B cell (primary cell): ENCODE results near the gene DOCK1. TPM values are rescaled to one million over a fixed set of nuclear protein-coding genes. Genes with fewer than 3 reads are reported as not detected.

Experiments used
- ATAC-seq: fragments of 200-7000 bp; cut with Tn5 transposase; one replicate; pipeline ENCODE4 v1.10.0; 2021; ENCODE audit warnings: low read depth, mild to moderate bottlenecking, moderate number of reproducible peaks, moderate library complexity
- CTCF ChIA-PET: fragments of 350-600 bp; sonication (Branson Sonifier 250); formaldehyde crosslinking; loops from one replicate; lab custom pipeline; 2021; ENCODE audit warnings: antibody characterized with exemption, inconsistent platforms; lab: Charles Lee
- POLR2A ChIA-PET: fragments of 350-600 bp; sonication (Branson Sonifier 250); formaldehyde crosslinking; loops from one replicate; lab custom pipeline; 2021; ENCODE audit warnings: antibody characterized with exemption; lab: Charles Lee
- DNase-seq: peaks from one replicate; pipeline ENCODE4 v3.0.0; 2013
- H2AFZ ChIP-seq: 2 replicates; pipeline ENCODE4 v1.6.1; 2012; ENCODE audit warnings: mild to moderate bottlenecking, low read depth, low read length; ENCODE audit not compliant: insufficient read depth, poor library complexity, severe bottlenecking
- H3K27ac ChIP-seq, 2 donors: 1 replicate in 1 of 2; 2 replicates in 1 of 2; pipeline ENCODE4 v1.5.1; 2012 to 2013; ENCODE audit warnings: low read length in 2 of 2, mild to moderate bottlenecking in 2 of 2, moderate library complexity in 1 of 2
- H3K27me3 ChIP-seq, 4 experiments: fragments of 200-600 bp in 1 of 4; sonication (generic) in 1 of 4; replicated peaks in 1 of 4; 1 replicate in 2 of 4; 2 replicates in 2 of 4; pipeline versions ENCODE4 v1.6.1 to v1.7.0; 2013 to 2016; ENCODE audit warnings: low read length in 3 of 4, mild to moderate bottlenecking in 2 of 4, mixed read lengths in 1 of 4, moderate library complexity in 1 of 4; ENCODE audit not compliant: insufficient read depth in 4 of 4, control insufficient read depth in 3 of 4; ENCODE audit errors: control extremely low read depth in 1 of 4
- H3K36me3 ChIP-seq, 2 experiments: replicated peaks in 1 of 2; 1 replicate in 1 of 2; 2 replicates in 1 of 2; pipeline versions ENCODE4 v1.6.1 to v1.7.1; 2013; ENCODE audit warnings: low read length in 1 of 2; ENCODE audit not compliant: insufficient read depth in 2 of 2, control insufficient read depth in 1 of 2; ENCODE audit errors: control extremely low read depth in 1 of 2, extremely low read depth in 1 of 2
- H3K4me1 ChIP-seq, 2 donors: fragments of 200-600 bp in 1 of 2; sonication (generic) in 1 of 2; 1 replicate in 1 of 2; 2 replicates in 1 of 2; pipeline versions ENCODE4 v1.5.1 to v1.6.1; 2013 to 2017; ENCODE audit warnings: low read length in 2 of 2; ENCODE audit not compliant: control insufficient read depth in 2 of 2, insufficient read depth in 2 of 2
- H3K4me2 ChIP-seq: replicated peaks from 2 replicates; pipeline ENCODE3; 2012; ENCODE audit warnings: mild to moderate bottlenecking, low read depth, low read length; ENCODE audit not compliant: poor library complexity, severe bottlenecking
- H3K4me3 ChIP-seq, 5 experiments: fragments of 200-600 bp in 1 of 5; sonication (generic) in 1 of 5; 1 replicate in 3 of 5; 2 replicates in 2 of 5; pipeline versions ENCODE4 v1.5.1 to v1.7.0; 2011 to 2016; ENCODE audit warnings: low read length in 4 of 5, mild to moderate bottlenecking in 4 of 5, low read depth in 2 of 5, control low read depth in 1 of 5, moderate library complexity in 1 of 5; ENCODE audit not compliant: insufficient read depth in 1 of 5; ENCODE audit errors: control extremely low read depth in 1 of 5, extremely low read depth in 1 of 5
- H3K79me2 ChIP-seq: fragments of 200-600 bp; sonication (generic); one replicate; pipeline ENCODE4 v1.6.0; 2016; ENCODE audit warnings: low read length; ENCODE audit not compliant: control insufficient read depth, insufficient read depth
- H3K9ac ChIP-seq: fragments of 200-600 bp; sonication (generic); 2 replicates; pipeline ENCODE4 v1.6.1; 2017; ENCODE audit warnings: mild to moderate bottlenecking, low read length, moderate library complexity
- H3K9me3 ChIP-seq, 3 donors: one replicate each; pipeline versions ENCODE4 v1.6.1 to v1.7.1; 2013; ENCODE audit warnings: low read length in 2 of 3; ENCODE audit not compliant: control insufficient read depth in 2 of 3, insufficient read depth in 1 of 3; ENCODE audit errors: control extremely low read depth in 1 of 3
- H4K20me1 ChIP-seq: 2 replicates; pipeline ENCODE4 v1.6.0; 2012; ENCODE audit warnings: mild to moderate bottlenecking, low read length; ENCODE audit not compliant: insufficient read depth, control insufficient read depth, poor library complexity, severe bottlenecking
- H3K27ac Mint-ChIP-seq: one replicate; pipeline ENCODE4 v1.8.0; 2021; ENCODE audit warnings: mixed read lengths
- H3K27me3 Mint-ChIP-seq: one replicate; pipeline ENCODE4 v1.8.0; 2021; ENCODE audit warnings: mixed read lengths
- H3K4me1 Mint-ChIP-seq: one replicate; pipeline ENCODE4 v1.8.0; 2021; ENCODE audit warnings: mixed read lengths
- H3K4me3 Mint-ChIP-seq: one replicate; pipeline ENCODE4 v1.8.0; 2021; ENCODE audit warnings: mixed read lengths
- H3K9me3 Mint-ChIP-seq: one replicate; pipeline ENCODE4 v1.8.0; 2022; ENCODE audit warnings: mixed read lengths; ENCODE audit not compliant: insufficient read depth
- CTCF ChIP-seq: fragments of 200-600 bp; IDR thresholded peaks from one replicate; pipeline ENCODE4 v1.8.0; 2022; ENCODE audit warnings: antibody characterized with exemption, mild to moderate bottlenecking
- EZH2 ChIP-seq: IDR thresholded peaks from 2 replicates; pipeline ENCODE4 v1.6.1; 2012; ENCODE audit warnings: borderline replicate concordance, low read depth, mild to moderate bottlenecking, moderate library complexity, low read length; ENCODE audit not compliant: insufficient read depth, poor library complexity, severe bottlenecking
- WGBS: methylation state at CpG from one replicate; pipeline ENCODE4 v1.1.5; 2013; ENCODE audit warnings: missing lambda C conversion rate; ENCODE audit not compliant: insufficient coverage; 5-methylcytosine and 5-hydroxymethylcytosine counted together
- intact Hi-C: fragments of 100-400 bp; cut with micrococcal nuclease; formaldehyde crosslinking; loops from one replicate; pipeline ENCODE4 v1.10.0; 2022
- polyA plus RNA-seq: library from polyadenylated mRNA; depleted of rRNA; stranded (reverse); fragments of >200 nt; gene quantifications from 2 replicates; pipeline ENCODE4 v1.2.3, GENCODE V29; 2012
- total RNA-seq, 2 donors: library from RNA; stranded (reverse); fragments of 120-200 nt in 1 of 2; gene quantifications; 1 replicate in 1 of 2; 2 replicates in 1 of 2; pipeline versions ENCODE4 v1.2.3 to v1.2.4, GENCODE V29; 2013 to 2022

The DOCK1 gene
- total and polyA plus RNA-seq, 2 donors (not counting 1 experiment from before 2014, with no cell fraction given), result not detected

- Histone ChIP-seq H3K4me3 (no peak overlapping the region), H3K9ac (no peak overlapping the region), H3K36me3 (no peaks in the 10 kb centered on the region), H2AFZ (no peak overlapping the region), H4K20me1 (no peaks in the 10 kb centered on the region), H3K27me3 (no peaks in the 10 kb centered on the region), H3K9me3 (peaks cover 0 to 10% (median 0%) of the 10 kb centered on the region in 3 donors), H3K79me2 (no peaks in the 10 kb centered on the region), H3K27ac (no peak overlapping the region), H3K4me1 (no peaks in the 10 kb centered on the region), H3K4me2 (no peak overlapping the region)
- H3K4me3 Mint-ChIP-seq, result no peak overlapping the region
- TF ChIP-seq EZH2, result no peak
- no peak for TF ChIP-seq CTCF
- H3K27ac Mint-ChIP-seq, result no peak overlapping the region
- WGBS, result 74% methylated on average over 3 of the region's 6 CpGs
- no peaks in the 10 kb centered on the region for H3K4me1 Mint-ChIP-seq
- no peaks in the 10 kb centered on the region for H3K9me3 Mint-ChIP-seq
- no peaks in the 10 kb centered on the region for H3K27me3 Mint-ChIP-seq
- ChIA-PET POLR2A (no interaction called here), CTCF (no interaction called here)
- no peak for ATAC-seq
- no peak for DNase-seq
- intact Hi-C loops, result no loop called here
Observed at GRCh38 chr10:126924180-126924914, 19.1 kb downstream of the DOCK1 start.

GRCh38 chr10:126924915-126925300 lies 19.7 kb downstream of the DOCK1 start:
- Histone ChIP-seq H3K4me3 (no peak overlapping the region), H2AFZ (no peak overlapping the region), H4K20me1 (no peaks in the 10 kb centered on the region), H3K36me3 (no peaks in the 10 kb centered on the region), H3K4me2 (no peak overlapping the region), H3K4me1 (no peaks in the 10 kb centered on the region), H3K9me3 (peaks cover 0 to 7% (median 0%) of the 10 kb centered on the region in 3 donors), H3K27ac (no peak overlapping the region), H3K79me2 (no peaks in the 10 kb centered on the region), H3K9ac (no peak overlapping the region), H3K27me3 (no peaks in the 10 kb centered on the region)
- Mint-ChIP-seq H3K9me3 (no peaks in the 10 kb centered on the region), H3K27me3 (no peaks in the 10 kb centered on the region), H3K4me3 (no peak overlapping the region), H3K4me1 (no peaks in the 10 kb centered on the region), H3K27ac (no peak overlapping the region)
- ATAC-seq (no peak), DNase-seq (no peak)
- CTCF ChIA-PET, result no interaction called here
- POLR2A ChIA-PET, result no interaction called here
- intact Hi-C loops, result no loop called here
- no peak for TF ChIP-seq CTCF
- no peak for TF ChIP-seq EZH2
- 90% methylated on average over 2 of the region's 3 CpGs for WGBS
